Epithelial cell of proximal tubule (primary cell): ENCODE measurements around the gene MAST2. TPM values are rescaled to one million over a fixed set of nuclear protein-coding genes. Genes with fewer than 3 reads are reported as not detected.
"Not testable (repeated sequence)": the region's sequence is repeated elsewhere in the genome, so short reads cannot be mapped to it uniquely, and the experiment has no call there.

Experiments used
- DNase-seq: peaks from one replicate; pipeline ENCODE4 v3.0.0-alpha.2; 2011; ENCODE audit warnings: low read depth
- H3K4me3 ChIP-seq: 2 replicates; pipeline ENCODE4 v1.5.1; 2011; ENCODE audit warnings: low read depth, mild to moderate bottlenecking, low read length
- CTCF ChIP-seq: conservative IDR thresholded peaks from 2 replicates; pipeline ENCODE4 v1.5.1; 2012; ENCODE audit warnings: low read depth, mild to moderate bottlenecking, low read length
- total RNA-seq: library from RNA; depleted of rRNA; stranded (reverse); fragments of >200 nt; gene quantifications from 2 replicates; pipeline ENCODE4 v1.2.3, GENCODE V29; 2015

MAST2 gene
- total RNA-seq, 1 donor from 2014 or later, result 30.3 TPM

- no peak for DNase-seq
- no peak for TF ChIP-seq CTCF
Measured at GRCh38 chr1:45868861-45869260, 65.4 kb downstream of the MAST2 start.

GRCh38 chr1:45870500-45870899 is 67.1 kb downstream of the MAST2 start:
- DNase-seq, result no peak
- no peak for TF ChIP-seq CTCF

More at GRCh38 chr1:45868861-45869260, 65.4 kb downstream of the MAST2 start:
- H3K4me3 ChIP-seq, result no peak overlapping the region

GRCh38 chr1:45872173-45872801 is 68.9 kb downstream of the MAST2 start:
- not testable (repeated sequence) for H3K4me3 ChIP-seq, DNase-seq

More at GRCh38 chr1:45870500-45870899, 67.1 kb downstream of the MAST2 start:
- H3K4me3 ChIP-seq, result no peak overlapping the region

GRCh38 chr1:45876000-45876617 is 72.7 kb downstream of the MAST2 start:
- no peak overlapping the region for H3K4me3 ChIP-seq
- no peak for DNase-seq
- TF ChIP-seq CTCF, result no peak

GRCh38 chr1:45877264-45877663 is 73.9 kb downstream of the MAST2 start:
- H3K4me3 ChIP-seq, result no peak overlapping the region
- no peak for DNase-seq
- no peak for TF ChIP-seq CTCF

GRCh38 chr1:45879885-45880598 is 76.6 kb downstream of the MAST2 start:
- DNase-seq, result no peak
- no peak overlapping the region for H3K4me3 ChIP-seq

More at GRCh38 chr1:45879885-45880598, 76.6 kb downstream of the MAST2 start:
- no peak for TF ChIP-seq CTCF
